Fibroblast of villous mesenchyme (primary cell): Measurements from ENCODE around the gene PEDS1. TPM values are rescaled to one million over a fixed set of nuclear protein-coding genes. Genes with fewer than 3 reads are reported as not detected.

Experiments
- DNase-seq: peaks from one replicate; pipeline ENCODE4 v3.0.0-alpha.2; 2010; ENCODE audit warnings: low read depth
- H3K4me3 ChIP-seq: 2 replicates; pipeline ENCODE4 v1.5.1; 2011; ENCODE audit warnings: low read depth, mild to moderate bottlenecking, low read length
- total RNA-seq: library from RNA; depleted of rRNA; stranded (reverse); fragments of >200 nt; gene quantifications from 2 replicates; pipeline ENCODE4 v1.2.3, GENCODE V29; 2012
- TF ChIP-seq, protein P1 (sequence below): IDR thresholded peaks from 2 replicates; pipeline ENCODE4 v1.5.1; 2012; ENCODE audit warnings: low read depth, mild to moderate bottlenecking, low read length; ENCODE audit not compliant: insufficient read depth

The PEDS1 gene
- total RNA-seq, 1 donor, result 25.9 TPM

DNA sequence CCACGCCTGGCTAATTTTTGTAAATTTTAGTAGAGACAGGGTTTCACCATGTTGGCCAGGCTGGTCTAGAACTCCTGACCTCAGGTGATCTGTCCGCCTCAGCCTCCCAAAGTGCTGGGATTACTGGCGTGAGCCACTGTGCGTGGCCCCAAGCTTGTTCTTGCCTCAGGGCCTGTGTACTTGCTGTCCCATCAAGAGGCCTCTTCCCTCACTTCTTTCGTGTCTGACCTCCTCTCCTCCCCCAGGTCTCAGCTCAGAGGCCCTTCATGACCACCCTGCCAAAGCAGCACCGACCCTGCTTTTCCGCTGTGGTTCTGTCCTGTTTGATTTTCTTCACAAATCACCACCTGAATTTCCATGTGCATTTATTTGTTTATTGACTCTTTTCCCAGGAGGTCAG lies 30.1 kb downstream of the PEDS1 start:
- TF ChIP-seq, protein P1, sequence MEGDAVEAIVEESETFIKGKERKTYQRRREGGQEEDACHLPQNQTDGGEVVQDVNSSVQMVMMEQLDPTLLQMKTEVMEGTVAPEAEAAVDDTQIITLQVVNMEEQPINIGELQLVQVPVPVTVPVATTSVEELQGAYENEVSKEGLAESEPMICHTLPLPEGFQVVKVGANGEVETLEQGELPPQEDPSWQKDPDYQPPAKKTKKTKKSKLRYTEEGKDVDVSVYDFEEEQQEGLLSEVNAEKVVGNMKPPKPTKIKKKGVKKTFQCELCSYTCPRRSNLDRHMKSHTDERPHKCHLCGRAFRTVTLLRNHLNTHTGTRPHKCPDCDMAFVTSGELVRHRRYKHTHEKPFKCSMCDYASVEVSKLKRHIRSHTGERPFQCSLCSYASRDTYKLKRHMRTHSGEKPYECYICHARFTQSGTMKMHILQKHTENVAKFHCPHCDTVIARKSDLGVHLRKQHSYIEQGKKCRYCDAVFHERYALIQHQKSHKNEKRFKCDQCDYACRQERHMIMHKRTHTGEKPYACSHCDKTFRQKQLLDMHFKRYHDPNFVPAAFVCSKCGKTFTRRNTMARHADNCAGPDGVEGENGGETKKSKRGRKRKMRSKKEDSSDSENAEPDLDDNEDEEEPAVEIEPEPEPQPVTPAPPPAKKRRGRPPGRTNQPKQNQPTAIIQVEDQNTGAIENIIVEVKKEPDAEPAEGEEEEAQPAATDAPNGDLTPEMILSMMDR, result no peak
- DNase-seq, result no peak
- no peak overlapping the region for H3K4me3 ChIP-seq

DNA sequence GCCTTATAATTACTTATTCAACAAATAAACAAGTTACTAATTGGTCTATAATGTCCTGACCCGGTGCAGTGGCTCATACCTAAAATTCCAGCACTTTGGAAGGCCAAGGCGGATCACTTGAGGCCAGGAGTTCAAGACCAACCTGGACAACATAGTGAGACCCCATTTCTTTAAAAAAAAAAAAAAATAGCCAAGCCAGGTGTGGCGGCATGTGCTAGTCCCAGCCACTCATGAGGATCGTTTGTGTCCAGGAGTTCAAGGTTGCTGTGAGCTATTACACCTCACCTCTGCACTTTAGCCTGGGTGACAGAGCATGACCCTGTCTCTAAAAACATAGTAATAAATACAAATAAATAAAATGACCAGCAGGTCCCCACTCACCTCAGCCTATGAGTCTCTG lies 30.8 kb downstream of the PEDS1 start:
- DNase-seq, result no peak
- H3K4me3 ChIP-seq, result no peak overlapping the region
- TF ChIP-seq, protein P1, result no peak

DNA sequence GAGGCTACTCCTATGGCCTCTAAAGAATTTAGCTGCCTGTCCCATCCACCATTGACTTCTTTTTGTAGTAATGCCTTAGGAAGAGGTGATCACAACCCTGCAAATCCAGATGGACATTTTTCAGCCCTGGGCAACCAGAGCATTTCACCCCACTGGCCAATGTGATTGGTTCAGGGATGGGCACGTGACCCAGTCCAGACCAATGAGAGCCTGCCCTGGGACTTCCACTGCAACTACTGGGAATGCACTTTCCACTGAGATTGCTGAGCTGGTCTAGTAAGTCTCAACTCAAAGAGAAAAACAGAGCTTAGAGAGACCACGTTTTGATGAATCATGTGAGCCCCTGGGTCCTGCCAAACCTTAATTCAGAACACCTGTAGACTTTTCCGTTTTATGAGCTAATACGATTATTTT lies 31.7 kb downstream of the PEDS1 start:
- TF ChIP-seq, protein P1, result no peak

DNA sequence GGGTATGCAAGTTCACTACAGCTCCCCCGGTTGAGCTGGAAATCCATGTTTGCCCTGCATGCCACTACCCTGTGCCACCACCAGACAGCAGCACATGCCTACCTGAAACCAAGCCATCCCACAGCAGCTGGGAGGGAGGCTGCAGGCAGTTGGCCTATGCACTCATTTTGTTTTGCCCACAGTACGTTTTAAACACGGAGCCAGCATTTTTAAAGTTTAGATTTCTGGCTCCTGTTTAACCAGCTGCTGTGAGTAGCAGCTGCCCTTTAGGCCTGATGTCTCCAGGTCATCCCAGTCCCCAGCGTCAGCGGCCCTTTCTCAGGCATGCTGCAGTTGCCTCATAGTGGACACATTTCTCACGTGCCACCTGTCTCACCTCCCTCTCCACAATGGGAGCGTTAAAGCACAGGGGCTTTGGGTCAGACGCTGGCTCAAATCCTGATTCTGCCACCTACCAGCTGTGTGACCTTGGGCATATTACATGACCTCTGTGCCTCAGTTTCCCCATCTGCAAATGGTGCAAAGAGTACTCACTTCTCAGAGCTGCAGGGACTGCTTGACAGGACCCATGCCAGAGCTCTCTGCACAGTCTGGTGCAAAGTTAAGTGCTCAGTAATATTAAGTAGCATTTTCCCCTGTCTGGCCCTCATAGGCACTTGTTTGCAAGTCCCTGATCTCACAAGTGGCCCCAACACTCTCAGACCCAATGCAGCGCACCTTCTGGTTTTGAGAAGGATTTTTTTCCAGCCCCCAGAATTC lies 32.4 kb downstream of the PEDS1 start:
- TF ChIP-seq, protein P1, result peak; percentile 94
- DNase-seq, result peak; percentile 62
- no peak overlapping the region for H3K4me3 ChIP-seq

More for the DNA sequence above, 31.7 kb downstream of the PEDS1 start:
- no peak overlapping the region for H3K4me3 ChIP-seq
- no peak for DNase-seq

DNA sequence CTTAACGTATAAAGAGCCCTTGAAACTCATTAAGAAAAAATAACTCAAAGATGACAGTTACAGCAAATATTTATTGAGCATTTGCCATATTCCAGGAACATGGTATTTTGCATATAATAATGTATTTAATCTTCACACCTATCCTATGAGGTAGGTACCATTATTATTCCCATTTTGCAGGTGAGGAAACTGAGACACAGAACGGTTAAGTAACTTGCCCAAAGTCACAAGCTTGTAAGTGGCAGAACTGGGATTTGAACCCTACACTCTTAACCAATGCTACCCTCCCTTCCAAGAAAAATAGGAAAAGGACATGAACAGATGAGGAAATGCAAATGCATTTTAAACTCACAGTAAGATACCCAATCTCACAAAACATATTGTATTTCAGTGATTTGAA lies 35.3 kb downstream of the PEDS1 start:
- no peak for DNase-seq
- TF ChIP-seq, protein P1, result no peak
- H3K4me3 ChIP-seq, result no peak overlapping the region

DNA sequence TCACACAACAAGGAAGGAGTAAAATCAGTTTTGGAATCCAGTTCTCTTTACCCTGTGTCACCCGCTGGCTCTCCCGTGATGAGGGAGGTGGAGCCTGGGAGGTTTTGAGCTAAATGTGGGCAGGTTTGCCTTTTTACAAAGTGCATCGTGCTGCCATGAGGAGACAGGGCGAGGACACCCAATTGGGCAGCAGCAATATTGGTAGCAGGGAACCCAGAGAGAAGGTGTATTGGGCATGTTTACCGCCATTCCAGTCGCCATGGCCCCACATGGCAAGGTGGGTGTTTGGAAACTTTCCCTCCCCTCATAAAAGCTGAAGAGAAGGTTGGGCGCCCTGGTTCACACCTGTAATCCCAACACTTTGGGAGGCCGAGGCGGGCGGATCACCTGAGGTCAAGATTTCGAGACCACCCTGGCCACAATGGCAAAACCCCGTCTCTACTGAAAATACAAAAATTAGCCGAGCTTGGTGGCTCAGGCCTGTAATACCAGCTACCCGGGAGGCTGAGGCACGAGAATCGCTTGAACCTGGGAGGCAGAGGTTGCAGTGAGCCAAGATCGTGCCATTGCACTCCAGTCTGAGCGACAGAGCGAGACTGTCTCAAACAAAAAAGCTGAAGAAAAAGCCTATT lies 37.0 kb downstream of the PEDS1 start:
- no peak for DNase-seq
- TF ChIP-seq, protein P1, result no peak
- peak overlapping the region; percentile 58 for H3K4me3 ChIP-seq
